BLaER1 treated with 17β-estradiol and CSF1 and Interleukin-3, amounts not matched to agents 10 nM and 100 nM (cell line): ENCODE measurements around the gene DLG2.
A peak's percentile ranks its signal among the peaks of the same experiment; 100 is the strongest.

Source experiments
- H3K27ac ChIP-seq, 11 experiments: shearing (Covaris generic); formaldehyde crosslinking; 2 replicates each; pipeline ENCODE4 v1.8.1; 2022
- H3K27me3 ChIP-seq, 11 experiments: shearing (Covaris generic); formaldehyde crosslinking; 2 replicates each; pipeline ENCODE4 v1.8.1; 2022
- H3K36me3 ChIP-seq, 11 experiments: shearing (Covaris generic); formaldehyde crosslinking; 2 replicates each; pipeline ENCODE4 v1.8.1; 2022
- H3K4me1 ChIP-seq, 10 experiments: shearing (Covaris generic); formaldehyde crosslinking; 2 replicates each; pipeline ENCODE4 v1.8.1; 2022
- H3K4me2 ChIP-seq, 11 experiments: shearing (Covaris generic); formaldehyde crosslinking; 2 replicates each; pipeline ENCODE4 v1.8.1; 2022
- H3K4me3 ChIP-seq, 10 experiments: shearing (Covaris generic); formaldehyde crosslinking; 2 replicates each; pipeline ENCODE4 v1.8.1; 2022
- H3K9ac ChIP-seq, 11 experiments: shearing (Covaris generic); formaldehyde crosslinking; 2 replicates each; pipeline ENCODE4 v1.8.1; 2022
- H3K9me3 ChIP-seq, 11 experiments: shearing (Covaris generic); formaldehyde crosslinking; replicated peaks in 1 of 11; 2 replicates each; pipeline ENCODE4 v1.8.1; 2022
- H4K20me1 ChIP-seq, 11 experiments: shearing (Covaris generic); formaldehyde crosslinking; 2 replicates each; pipeline ENCODE4 v1.8.1; 2022
- Cebpa-rat ChIP-seq, 11 experiments: shearing (Covaris generic); IDR thresholded peaks; 2 replicates each; pipeline ENCODE4 v1.8.1; 2022

Gene DLG2

GRCh38 chr11:83918476-83918875, 1708.7 kb downstream of the DLG2 start:
- no peak for TF ChIP-seq Cebpa-rat (IDR thresholded peaks at IDR 0.05)
- H3K4me2 ChIP-seq = no peak overlapping the region
- H3K9ac ChIP-seq = no peak overlapping the region
- H3K36me3 ChIP-seq = no peaks in the 10 kb centered on the region
- no peak overlapping the region for H3K27ac ChIP-seq
- no peaks in the 10 kb centered on the region for H4K20me1 ChIP-seq
- no peak overlapping the region for H3K4me3 ChIP-seq
- H3K27me3 ChIP-seq = no peaks in the 10 kb centered on the region
- no peaks in the 10 kb centered on the region for H3K9me3 ChIP-seq
- no peaks in the 10 kb centered on the region for H3K4me1 ChIP-seq

GRCh38 chr11:83914995-83915394, 1712.1 kb downstream of the DLG2 start:
- Histone ChIP-seq H3K36me3 (no peaks in the 10 kb centered on the region), H3K27me3 (no peaks in the 10 kb centered on the region), H3K9ac (no peak overlapping the region), H3K4me2 (no peak overlapping the region), H3K9me3 (no peaks in the 10 kb centered on the region), H3K27ac (no peak overlapping the region), H4K20me1 (no peaks in the 10 kb centered on the region), H3K4me1 (no peaks in the 10 kb centered on the region), H3K4me3 (no peak overlapping the region)
- no peak for TF ChIP-seq Cebpa-rat (IDR thresholded peaks at IDR 0.05)

GRCh38 chr11:83909579-83910534, 1717.3 kb downstream of the DLG2 start:
- no peak overlapping the region for H3K4me2 ChIP-seq
- no peaks in the 10 kb centered on the region for H3K27me3 ChIP-seq
- H3K9ac ChIP-seq = no peak overlapping the region
- no peak overlapping the region for H3K27ac ChIP-seq
- no peak overlapping the region for H3K4me3 ChIP-seq
- no peaks in the 10 kb centered on the region for H3K9me3 ChIP-seq
- TF ChIP-seq Cebpa-rat (IDR thresholded peaks at IDR 0.05) = no peak
- no peaks in the 10 kb centered on the region for H3K36me3 ChIP-seq
- no peaks in the 10 kb centered on the region for H4K20me1 ChIP-seq
- no peaks in the 10 kb centered on the region for H3K4me1 ChIP-seq

- Histone ChIP-seq H3K4me3 (no peak overlapping the region), H4K20me1 (no peaks in the 10 kb centered on the region), H3K4me1 (no peaks in the 10 kb centered on the region), H3K4me2 (no peak overlapping the region), H3K9ac (no peak overlapping the region), H3K9me3 (no peaks in the 10 kb centered on the region), H3K27me3 (no peaks in the 10 kb centered on the region), H3K36me3 (no peaks in the 10 kb centered on the region), H3K27ac (no peak overlapping the region)
- TF ChIP-seq Cebpa-rat (IDR thresholded peaks at IDR 0.05) = no peak
Observed at GRCh38 chr11:83908298-83908856, 1718.8 kb downstream of the DLG2 start.

GRCh38 chr11:83895516-83895915, 1731.6 kb downstream of the DLG2 start:
- no peak overlapping the region for H3K27ac ChIP-seq
- no peaks in the 10 kb centered on the region for H3K27me3 ChIP-seq
- H3K4me2 ChIP-seq = no peak overlapping the region
- H3K9me3 ChIP-seq = peaks cover 0 to 4% (median 0%) of the 10 kb centered on the region in 11 experiments; a peak in 2 of 22 replicates
- H3K4me3 ChIP-seq = no peak overlapping the region
- H3K9ac ChIP-seq = no peak overlapping the region
- H4K20me1 ChIP-seq = no peaks in the 10 kb centered on the region
- H3K36me3 ChIP-seq = no peaks in the 10 kb centered on the region
- H3K4me1 ChIP-seq = no peaks in the 10 kb centered on the region
- no peak for TF ChIP-seq Cebpa-rat (IDR thresholded peaks at IDR 0.05)

GRCh38 chr11:83881428-83881827, 1745.7 kb downstream of the DLG2 start:
- Histone ChIP-seq H3K9ac (no peak overlapping the region), H3K4me2 (no peak overlapping the region), H3K4me3 (no peak overlapping the region), H3K4me1 (no peaks in the 10 kb centered on the region), H3K27ac (no peak overlapping the region), H4K20me1 (no peaks in the 10 kb centered on the region), H3K9me3 (no peaks in the 10 kb centered on the region), H3K36me3 (no peaks in the 10 kb centered on the region), H3K27me3 (no peaks in the 10 kb centered on the region)
- TF ChIP-seq Cebpa-rat (IDR thresholded peaks at IDR 0.05) = no peak

GRCh38 chr11:83871054-83871453, 1756.1 kb downstream of the DLG2 start:
- Histone ChIP-seq H3K36me3 (no peaks in the 10 kb centered on the region), H3K4me2 (peak overlapping the region in 4 of 11 experiments; percentile 13 to 67 (median 51); a peak in 6 of 22 replicates), H3K9me3 (no peaks in the 10 kb centered on the region), H3K4me1 (peaks cover 0 to 13% (median 0%) of the 10 kb centered on the region in 10 experiments; a peak in 6 of 20 replicates), H3K4me3 (no peak overlapping the region), H3K9ac (no peak overlapping the region), H3K27me3 (no peaks in the 10 kb centered on the region), H4K20me1 (no peaks in the 10 kb centered on the region), H3K27ac (peak overlapping the region in 1 of 11 experiments; percentile 41; a peak in 1 of 22 replicates)
- no peak for TF ChIP-seq Cebpa-rat (IDR thresholded peaks at IDR 0.05)

- TF ChIP-seq Cebpa-rat (IDR thresholded peaks at IDR 0.05) = no peak
- Histone ChIP-seq H3K9me3 (no peaks in the 10 kb centered on the region), H4K20me1 (no peaks in the 10 kb centered on the region), H3K4me1 (peaks cover 0 to 12% (median 0%) of the 10 kb centered on the region in 10 experiments; a peak in 6 of 20 replicates), H3K4me2 (no peak overlapping the region), H3K27ac (no peak overlapping the region), H3K27me3 (no peaks in the 10 kb centered on the region), H3K36me3 (no peaks in the 10 kb centered on the region), H3K4me3 (no peak overlapping the region), H3K9ac (no peak overlapping the region)
Observed at GRCh38 chr11:83866655-83867054, 1760.5 kb downstream of the DLG2 start.

- Histone ChIP-seq H3K27me3 (no peaks in the 10 kb centered on the region), H3K4me2 (no peak overlapping the region), H4K20me1 (no peaks in the 10 kb centered on the region), H3K36me3 (no peaks in the 10 kb centered on the region), H3K9me3 (peaks cover 0 to 1% (median 0%) of the 10 kb centered on the region in 11 experiments; a peak in 2 of 22 replicates), H3K4me3 (no peak overlapping the region), H3K9ac (no peak overlapping the region), H3K27ac (no peak overlapping the region), H3K4me1 (peaks cover 0 to 4% (median 0%) of the 10 kb centered on the region in 10 experiments; a peak in 6 of 20 replicates)
- no peak for TF ChIP-seq Cebpa-rat (IDR thresholded peaks at IDR 0.05)
Observed at GRCh38 chr11:83865636-83866461, 1761.3 kb downstream of the DLG2 start.
